Measurements from ENCODE around the gene ZNF799.

- TF ChIP-seq POLR2A (IDR thresholded peaks at IDR 0.05) (no peak), CTCF (IDR thresholded peaks at IDR 0.05 in 4 of 5, conservative IDR thresholded peaks at IDR 0.05 in 1 of 5) (no peak)
Measured at GRCh38 chr19:12346896-12347295, 54.2 kb downstream of the ZNF799 start.
